ENCODE measurements around the gene ENO1. TPM values are rescaled to one million over a fixed set of nuclear protein-coding genes. Genes with fewer than 3 reads are reported as not detected.

The ENO1 gene
- total RNA-seq, 2 donors from 2014 or later, result 386 to 423 TPM

GRCh38 chr1:8876087-8876486 lies 2.4 kb downstream of the ENO1 start:
- WGBS, result 41% methylated on average over 3 of the region's 3 CpGs
- H3K27me3 ChIP-seq (replicated peaks; ENCODE audit: insufficient read depth), result no peaks in the 10 kb centered on the region
- peaks cover 12% of the 10 kb centered on the region for H3K4me1 ChIP-seq (replicated peaks)
- no peaks in the 10 kb centered on the region for H3K9me3 ChIP-seq
- intact Hi-C loops (cut with DNase I), result no loop called here
- H3K27ac ChIP-seq, result no peak overlapping the region
- no peak for DNase-seq (ENCODE audit: low spot score)
- TF ChIP-seq POLR2AphosphoS5 (IDR thresholded peaks at IDR 0.05) (no peak), POLR2A (IDR thresholded peaks at IDR 0.05) (no peak), CTCF (IDR thresholded peaks at IDR 0.05) (no peak)
- no peak overlapping the region for H3K4me3 ChIP-seq
- peaks cover 2 to 17% of the 10 kb centered on the region in 2 donors for H3K36me3 ChIP-seq

GRCh38 chr1:8875216-8875861 lies 3.1 kb downstream of the ENO1 start:
- H3K4me1 ChIP-seq (replicated peaks), result peaks cover 8% of the 10 kb centered on the region
- DNase-seq (ENCODE audit: low spot score), result no peak
- no peak overlapping the region for H3K27ac ChIP-seq
- 33% methylated on average over 7 of the region's 7 CpGs for WGBS
- no peak overlapping the region for H3K4me3 ChIP-seq
- H3K36me3 ChIP-seq, result peaks cover 6 to 24% of the 10 kb centered on the region in 2 donors
- TF ChIP-seq POLR2A (IDR thresholded peaks at IDR 0.05) (no peak), CTCF (IDR thresholded peaks at IDR 0.05) (no peak), POLR2AphosphoS5 (IDR thresholded peaks at IDR 0.05) (no peak)
- intact Hi-C loops (cut with DNase I), result no loop called here
- H3K9me3 ChIP-seq, result no peaks in the 10 kb centered on the region
- H3K27me3 ChIP-seq (replicated peaks; ENCODE audit: insufficient read depth), result no peaks in the 10 kb centered on the region

GRCh38 chr1:8874230-8875201 lies 4.0 kb downstream of the ENO1 start:
- Histone ChIP-seq H3K27me3 (replicated peaks; ENCODE audit: insufficient read depth) (no peaks in the 10 kb centered on the region), H3K4me1 (replicated peaks) (peaks cover 2% of the 10 kb centered on the region), H3K27ac (peak overlapping the region in 1 of 2 donors; percentile 11), H3K9me3 (no peaks in the 10 kb centered on the region), H3K36me3 (peaks cover 6 to 28% of the 10 kb centered on the region in 2 donors), H3K4me3 (no peak overlapping the region)
- DNase-seq (ENCODE audit: low spot score), result no peak
- WGBS, result 79% methylated on average over 15 of the region's 15 CpGs
- intact Hi-C loops (cut with DNase I), result no loop called here
- no peak for TF ChIP-seq CTCF (IDR thresholded peaks at IDR 0.05)
- no peak for TF ChIP-seq POLR2A (IDR thresholded peaks at IDR 0.05)
- TF ChIP-seq POLR2AphosphoS5 (IDR thresholded peaks at IDR 0.05), result no peak

GRCh38 chr1:8873506-8874229 lies 4.8 kb downstream of the ENO1 start:
- Histone ChIP-seq H3K36me3 (peaks cover 6 to 28% of the 10 kb centered on the region in 2 donors), H3K4me3 (no peak overlapping the region), H3K27me3 (replicated peaks; ENCODE audit: insufficient read depth) (no peaks in the 10 kb centered on the region), H3K4me1 (replicated peaks) (no peaks in the 10 kb centered on the region), H3K9me3 (no peaks in the 10 kb centered on the region), H3K27ac (peak overlapping the region in 1 of 2 donors; percentile 11)
- 22% methylated on average over 5 of the region's 5 CpGs for WGBS
- peak; percentile 80 for DNase-seq (ENCODE audit: low spot score)
- TF ChIP-seq POLR2A (IDR thresholded peaks at IDR 0.05), result peak; percentile 36
- TF ChIP-seq POLR2AphosphoS5 (IDR thresholded peaks at IDR 0.05), result peak; percentile 74
- no peak for TF ChIP-seq CTCF (IDR thresholded peaks at IDR 0.05)
- intact Hi-C loops (cut with DNase I), result no loop called here

Data from prostate gland (tissue), 2 donors.